Measurements from ENCODE around the gene C12orf60. TPM values are rescaled to one million over a fixed set of nuclear protein-coding genes. Genes with fewer than 3 reads are reported as not detected.

The C12orf60 gene
- polyA plus RNA-seq, 1 experiment: 0.71 TPM

DNA sequence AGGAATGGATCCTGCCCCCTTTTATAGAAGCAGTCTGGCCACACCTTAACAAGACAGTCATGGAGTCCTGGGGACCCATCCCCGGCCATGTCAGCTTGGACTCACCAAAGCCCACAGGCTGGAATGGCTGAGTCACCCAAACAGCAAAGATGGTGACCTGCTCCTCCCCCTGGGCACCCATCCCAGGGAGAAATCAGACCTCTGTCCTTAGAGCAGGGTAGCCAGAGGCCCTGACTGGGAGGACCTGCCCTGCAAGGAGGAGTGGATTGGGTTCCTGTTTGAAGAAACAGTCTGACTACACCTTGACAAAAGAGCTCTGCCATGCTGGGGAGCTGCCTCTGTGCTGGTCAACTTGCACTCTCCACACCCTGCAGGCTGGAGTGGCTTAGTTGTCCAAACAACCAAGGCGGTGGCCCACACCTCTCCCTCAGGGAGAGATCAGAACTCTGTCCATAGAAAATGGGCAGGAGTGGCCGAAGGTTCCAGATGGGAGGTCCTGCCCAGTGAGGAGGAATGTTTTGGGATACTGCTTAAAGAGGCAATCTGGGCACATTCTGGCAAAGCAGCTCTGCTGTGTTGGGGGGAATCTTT, 65.5 kb downstream of the C12orf60 start:
- H3K4me3 ChIP-seq (ENCODE audit: low read depth, low read length): no peak overlapping the region
- H3K36me3 ChIP-seq (ENCODE audit: control insufficient read depth, insufficient read depth, low read length): no peaks in the 10 kb centered on the region
- ChIA-PET CTCF (no interaction called here), POLR2A (no interaction called here)
- no peak for DNase-seq (ENCODE audit: low read depth)
- H3K27me3 ChIP-seq (ENCODE audit: control insufficient read depth, insufficient read depth, low read length): no peaks in the 10 kb centered on the region; the same call in 1 of the 2 replicates
- TF ChIP-seq, protein P1, sequence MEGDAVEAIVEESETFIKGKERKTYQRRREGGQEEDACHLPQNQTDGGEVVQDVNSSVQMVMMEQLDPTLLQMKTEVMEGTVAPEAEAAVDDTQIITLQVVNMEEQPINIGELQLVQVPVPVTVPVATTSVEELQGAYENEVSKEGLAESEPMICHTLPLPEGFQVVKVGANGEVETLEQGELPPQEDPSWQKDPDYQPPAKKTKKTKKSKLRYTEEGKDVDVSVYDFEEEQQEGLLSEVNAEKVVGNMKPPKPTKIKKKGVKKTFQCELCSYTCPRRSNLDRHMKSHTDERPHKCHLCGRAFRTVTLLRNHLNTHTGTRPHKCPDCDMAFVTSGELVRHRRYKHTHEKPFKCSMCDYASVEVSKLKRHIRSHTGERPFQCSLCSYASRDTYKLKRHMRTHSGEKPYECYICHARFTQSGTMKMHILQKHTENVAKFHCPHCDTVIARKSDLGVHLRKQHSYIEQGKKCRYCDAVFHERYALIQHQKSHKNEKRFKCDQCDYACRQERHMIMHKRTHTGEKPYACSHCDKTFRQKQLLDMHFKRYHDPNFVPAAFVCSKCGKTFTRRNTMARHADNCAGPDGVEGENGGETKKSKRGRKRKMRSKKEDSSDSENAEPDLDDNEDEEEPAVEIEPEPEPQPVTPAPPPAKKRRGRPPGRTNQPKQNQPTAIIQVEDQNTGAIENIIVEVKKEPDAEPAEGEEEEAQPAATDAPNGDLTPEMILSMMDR (IDR thresholded peaks at IDR 0.05; ENCODE audit: insufficient read depth, low read depth, low read length): no peak

DNA sequence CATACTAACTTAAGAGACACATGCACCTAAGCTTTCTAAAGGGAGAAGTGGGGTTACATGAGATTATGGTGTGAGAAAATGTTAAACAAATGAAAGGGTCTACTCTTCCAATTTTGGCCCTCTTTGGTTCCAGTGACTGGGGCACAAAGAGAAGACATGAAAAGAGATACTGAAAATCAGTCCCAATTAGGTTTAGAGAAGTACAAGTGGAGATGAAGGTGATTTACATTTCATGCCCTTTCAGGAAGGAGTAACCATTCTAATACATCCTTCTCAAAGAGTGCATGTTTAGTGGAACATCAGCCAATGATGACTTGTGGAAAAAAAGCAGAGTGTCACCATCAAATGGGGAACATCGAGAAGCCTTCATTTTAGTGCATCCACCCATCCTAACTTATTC, 67.8 kb downstream of the C12orf60 start:
- TF ChIP-seq, protein P1 (IDR thresholded peaks at IDR 0.05; ENCODE audit: insufficient read depth, low read depth, low read length): no peak
- H3K27me3 ChIP-seq (ENCODE audit: control insufficient read depth, insufficient read depth, low read length): no peaks in the 10 kb centered on the region; the same call in 1 of the 2 replicates
- POLR2A ChIA-PET: no interaction called here
- DNase-seq (ENCODE audit: low read depth): no peak
- no peaks in the 10 kb centered on the region for H3K36me3 ChIP-seq (ENCODE audit: control insufficient read depth, insufficient read depth, low read length)
- no peak overlapping the region for H3K4me3 ChIP-seq (ENCODE audit: low read depth, low read length)
- CTCF ChIA-PET: no interaction called here

DNA sequence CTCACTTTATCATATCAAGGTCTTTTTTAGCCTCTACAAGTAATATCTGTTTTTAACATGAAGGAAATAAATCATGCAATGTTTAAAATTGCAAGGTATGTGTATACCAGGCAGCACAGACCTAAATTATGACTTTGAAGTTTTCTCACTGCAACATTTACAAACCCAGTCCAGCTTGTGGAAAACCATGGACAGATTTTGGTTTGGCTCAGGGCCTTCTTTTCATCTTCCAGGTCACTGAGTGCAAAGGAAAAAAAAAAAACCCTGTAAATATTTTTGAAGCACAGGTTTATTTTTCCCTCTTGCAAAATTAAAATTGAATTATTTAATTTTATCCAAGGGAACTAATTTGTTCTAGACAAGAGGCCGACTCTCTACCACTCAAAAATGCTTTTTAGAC, 68.4 kb downstream of the C12orf60 start:
- Histone ChIP-seq H3K4me3 (ENCODE audit: low read depth, low read length) (no peak overlapping the region), H3K27me3 (ENCODE audit: control insufficient read depth, insufficient read depth, low read length) (no peaks in the 10 kb centered on the region; the same call in 1 of the 2 replicates), H3K36me3 (ENCODE audit: control insufficient read depth, insufficient read depth, low read length) (no peaks in the 10 kb centered on the region)
- TF ChIP-seq, protein P1 (IDR thresholded peaks at IDR 0.05; ENCODE audit: insufficient read depth, low read depth, low read length): no peak
- ChIA-PET CTCF (no interaction called here), POLR2A (no interaction called here)
- no peak for DNase-seq (ENCODE audit: low read depth)

DNA sequence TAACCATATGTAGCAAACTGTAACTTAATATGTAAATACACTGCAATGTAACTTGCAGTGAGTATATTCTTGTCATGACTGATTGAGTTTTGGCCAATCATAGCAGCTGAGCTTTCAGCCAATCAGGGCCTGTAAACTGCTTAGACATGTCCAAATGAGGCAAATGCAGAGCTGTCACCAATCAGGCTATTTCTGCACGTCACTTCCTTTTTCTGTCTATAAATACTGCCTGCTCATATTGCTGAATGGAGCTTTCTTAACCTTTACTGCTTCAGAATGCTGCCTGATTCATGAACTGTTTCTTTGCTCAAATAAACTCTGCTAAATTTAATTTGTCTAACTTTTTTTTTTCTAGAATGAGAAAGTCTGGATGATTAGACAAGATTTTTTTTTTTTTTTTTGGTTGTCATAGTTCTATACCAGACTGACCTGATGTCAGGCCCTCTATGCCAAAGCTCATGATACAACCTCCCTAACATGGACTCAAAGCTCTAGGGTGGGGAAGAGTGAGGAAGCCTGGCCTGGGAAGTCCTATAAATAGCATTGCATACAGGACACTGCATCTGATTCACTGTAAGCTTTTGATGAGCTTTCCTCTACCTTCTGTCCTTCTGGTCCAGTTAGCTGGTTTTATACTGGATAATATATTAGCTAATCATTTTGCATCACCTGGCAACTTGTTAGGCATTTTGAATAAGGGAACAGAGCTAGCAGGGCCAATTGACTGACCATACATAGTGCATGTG, 70.1 kb downstream of the C12orf60 start:
- DNase-seq (ENCODE audit: low read depth): no peak
- no peak overlapping the region for H3K4me3 ChIP-seq (ENCODE audit: low read depth, low read length)
- TF ChIP-seq, protein P1 (IDR thresholded peaks at IDR 0.05; ENCODE audit: insufficient read depth, low read depth, low read length): no peak
- POLR2A ChIA-PET: no interaction called here
- H3K27me3 ChIP-seq (ENCODE audit: control insufficient read depth, insufficient read depth, low read length): no peaks in the 10 kb centered on the region; the same call in 1 of the 2 replicates
- CTCF ChIA-PET: interaction anchor here (0.6 to 1.9 kb wide), 2 partner anchors 11 to 14 kb away, joined by 3 to 4 read pairs; no protein-coding TSS in a partner anchor
- no peaks in the 10 kb centered on the region for H3K36me3 ChIP-seq (ENCODE audit: control insufficient read depth, insufficient read depth, low read length)

Other genes starting within 250 kb of the C12orf60 start
- gene PLBD1, start 235.8 kb upstream of the C12orf60 start, polyA plus RNA-seq (2011; rRNA removed): 0.38 and 0.51 TPM in 2 replicates
- gene GUCY2C, start 107.1 kb upstream of the C12orf60 start, polyA plus RNA-seq (2011; rRNA removed): not detected in 2 replicates
- 12.3 and 12.8 TPM in 2 replicates for gene WBP11, start 192 bp upstream of the C12orf60 start, polyA plus RNA-seq (2011; rRNA removed)
- 0.45 and 1.2 TPM in 2 replicates for gene SMCO3, start 10.5 kb downstream of the C12orf60 start, polyA plus RNA-seq (2011; rRNA removed)
- 0.12 TPM in 1 of 2 replicates, not detected in the other for gene ART4, start 39.9 kb downstream of the C12orf60 start, polyA plus RNA-seq (2011; rRNA removed)
- 116 and 193 TPM in 2 replicates for gene MGP, start 82.2 kb downstream of the C12orf60 start, polyA plus RNA-seq (2011; rRNA removed)
- gene ERP27, start 134.9 kb downstream of the C12orf60 start, polyA plus RNA-seq (2011; rRNA removed): 0.66 and 0.93 TPM in 2 replicates
- gene ARHGDIB, start 157.9 kb downstream of the C12orf60 start, polyA plus RNA-seq (2011; rRNA removed): 22.7 and 31.7 TPM in 2 replicates
- gene PDE6H, start 169.4 kb downstream of the C12orf60 start, polyA plus RNA-seq (2011; rRNA removed): not detected in 2 replicates